M059J (cell line): ENCODE data around the gene ANXA3. TPM values are rescaled to one million over a fixed set of nuclear protein-coding genes. Genes with fewer than 3 reads are reported as not detected.
"Not testable (repeated sequence)": the region's sequence is repeated elsewhere in the genome, so short reads cannot be mapped to it uniquely, and the experiment has no call there.

Source experiments
- DNase-seq: peaks from one replicate; pipeline ENCODE4 v3.0.0-alpha.2; 2012; ENCODE audit warnings: low read depth
- total RNA-seq: library from RNA; depleted of rRNA; stranded (reverse); fragments of >200 nt; shearing (Covaris generic); gene quantifications from 2 replicates; pipeline ENCODE4 v1.2.3, GENCODE V29; 2014

The ANXA3 gene
- total RNA-seq, 1 experiment from 2014 or later = 38.2 TPM

GRCh38 chr4:78571804-78572203 lies 20.2 kb downstream of the ANXA3 start:
- DNase-seq = no peak

- no peak for DNase-seq
Measured at GRCh38 chr4:78578674-78579425, 27.3 kb downstream of the ANXA3 start.

GRCh38 chr4:78581618-78582017 lies 30.0 kb downstream of the ANXA3 start:
- no peak for DNase-seq

GRCh38 chr4:78584863-78585547 lies 33.4 kb downstream of the ANXA3 start:
- no peak for DNase-seq

GRCh38 chr4:78585633-78586032 lies 34.1 kb downstream of the ANXA3 start:
- peak; percentile 39 for DNase-seq

GRCh38 chr4:78588894-78589545 lies 37.5 kb downstream of the ANXA3 start:
- DNase-seq = peak; percentile 7

GRCh38 chr4:78591404-78591803 lies 39.8 kb downstream of the ANXA3 start:
- no peak for DNase-seq

GRCh38 chr4:78592088-78592783 lies 40.7 kb downstream of the ANXA3 start:
- no peak for DNase-seq

GRCh38 chr4:78596111-78596742 lies 44.7 kb downstream of the ANXA3 start:
- DNase-seq = no peak

- DNase-seq = not testable (repeated sequence)
Measured at GRCh38 chr4:78598431-78598830, 46.9 kb downstream of the ANXA3 start.

- DNase-seq = no peak
Measured at GRCh38 chr4:78599147-78599546, 47.6 kb downstream of the ANXA3 start.

- no peak for DNase-seq
Measured at GRCh38 chr4:78599931-78600375, 48.4 kb downstream of the ANXA3 start.

- no peak for DNase-seq
Measured at GRCh38 chr4:78601013-78601412, 49.4 kb downstream of the ANXA3 start.

GRCh38 chr4:78602334-78602733 lies 50.8 kb downstream of the ANXA3 start:
- DNase-seq = no peak

- no peak for DNase-seq
Measured at GRCh38 chr4:78603384-78603783, 51.8 kb downstream of the ANXA3 start.

- DNase-seq = no peak
Measured at GRCh38 chr4:78604988-78605387, 53.4 kb downstream of the ANXA3 start.

- no peak for DNase-seq
Measured at GRCh38 chr4:78606035-78606434, 54.5 kb downstream of the ANXA3 start.

GRCh38 chr4:78606530-78607095 lies 55.0 kb downstream of the ANXA3 start:
- no peak for DNase-seq

GRCh38 chr4:78608684-78609083 lies 57.1 kb downstream of the ANXA3 start:
- DNase-seq = no peak

GRCh38 chr4:78609580-78609979 lies 58.0 kb downstream of the ANXA3 start:
- DNase-seq = no peak

GRCh38 chr4:78610546-78611214 lies 59.1 kb downstream of the ANXA3 start:
- peak; percentile 24 for DNase-seq
